Measurements from ENCODE around the gene TDRD3. TPM values are rescaled to one million over a fixed set of nuclear protein-coding genes. Genes with fewer than 3 reads are reported as not detected.

The TDRD3 gene
- total and polyA plus RNA-seq, 2 experiments from 2014 or later: 13.1 to 13.3 TPM

- Histone ChIP-seq H3K4me3 (no peak overlapping the region), H3K4me2 (no peak overlapping the region), H3K27ac (ENCODE audit: low read depth) (no peak overlapping the region), H3K36me3 (ENCODE audit: insufficient read depth) (no peaks in the 10 kb centered on the region), H2AFZ (no peak overlapping the region), H4K20me1 (replicated peaks; ENCODE audit: insufficient read depth) (no peaks in the 10 kb centered on the region), H3K4me1 (ENCODE audit: insufficient read depth) (no peaks in the 10 kb centered on the region), H3K27me3 (ENCODE audit: insufficient read depth) (no peaks in the 10 kb centered on the region), H3K79me2 (replicated peaks; ENCODE audit: insufficient read depth) (no peaks in the 10 kb centered on the region), H3F3A (replicated peaks; ENCODE audit: low read depth) (no peaks in the 10 kb centered on the region), H3K9me2 (ENCODE audit: insufficient read depth) (no peaks in the 10 kb centered on the region)
- Mint-ChIP-seq H3K36me3 (ENCODE audit: low read depth) (peaks cover 75% of the 10 kb centered on the region), H3K4me3 (no peak overlapping the region), H3K27ac (no peak overlapping the region), H3K4me1 (no peaks in the 10 kb centered on the region), H3K9me3 (peaks cover 59% of the 10 kb centered on the region), H3K27me3 (ENCODE audit: insufficient read depth, low read depth, poor library complexity) (peaks cover 2% of the 10 kb centered on the region)
- no peak for TF ChIP-seq EZH2 (IDR thresholded peaks at IDR 0.05; ENCODE audit: low read depth, unreplicated experiment)
- no peak for TF ChIP-seq ZNF331 (CRISPR knock-in tag; IDR thresholded peaks at IDR 0.05; ENCODE audit: low read depth)
- no peak for TF ChIP-seq JUNB (IDR thresholded peaks at IDR 0.05; ENCODE audit: unreplicated experiment)
- no peak for TF ChIP-seq CREB1 (CRISPR knock-in tag; IDR thresholded peaks at IDR 0.05; ENCODE audit: low read depth)
- TF ChIP-seq ZNF462 (CRISPR knock-in tag; IDR thresholded peaks at IDR 0.05): no peak
- TF ChIP-seq ETS1 (IDR thresholded peaks at IDR 0.05): no peak
- TF ChIP-seq CTCF (conservative IDR thresholded peaks at IDR 0.05; ENCODE audit: low read depth in 2 of 2): no peak
- no peak for TF ChIP-seq POLR2AphosphoS5 (IDR thresholded peaks at IDR 0.05; ENCODE audit: low read depth)
- TF ChIP-seq ZNF114 (CRISPR knock-in tag; IDR thresholded peaks at IDR 0.05): no peak
- no peak for TF ChIP-seq EZH2phosphoT487 (IDR thresholded peaks at IDR 0.05; ENCODE audit: unreplicated experiment)
- no peak for TF ChIP-seq NANOG (IDR thresholded peaks at IDR 0.05; ENCODE audit: borderline replicate concordance)
- no peak for TF ChIP-seq STAT1 (IDR thresholded peaks at IDR 0.05; ENCODE audit: unreplicated experiment)
- no peak for TF ChIP-seq REST (IDR thresholded peaks at IDR 0.05; ENCODE audit: unreplicated experiment)
- ATAC-seq: no peak
- DNase-seq (ENCODE audit: low spot score): no peak
Measured at GRCh38 chr13:60479273-60479672, 82.3 kb downstream of the TDRD3 start.

Data from GM23338 (cell line).